Stimulated activated CD4-positive, alpha-beta T cell treated with anti-CD3 and anti-CD28 coated beads, Interleukin-2, amount 100 ng/mL, for 4 hours (primary cell): ENCODE data around the gene FKBP14.

Source experiments
- DNase-seq: peaks from one replicate; pipeline ENCODE4 v3.0.0-alpha.2; 2020; ENCODE audit warnings: low read depth

The FKBP14 gene, protein sequence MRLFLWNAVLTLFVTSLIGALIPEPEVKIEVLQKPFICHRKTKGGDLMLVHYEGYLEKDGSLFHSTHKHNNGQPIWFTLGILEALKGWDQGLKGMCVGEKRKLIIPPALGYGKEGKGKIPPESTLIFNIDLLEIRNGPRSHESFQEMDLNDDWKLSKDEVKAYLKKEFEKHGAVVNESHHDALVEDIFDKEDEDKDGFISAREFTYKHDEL

DNA sequence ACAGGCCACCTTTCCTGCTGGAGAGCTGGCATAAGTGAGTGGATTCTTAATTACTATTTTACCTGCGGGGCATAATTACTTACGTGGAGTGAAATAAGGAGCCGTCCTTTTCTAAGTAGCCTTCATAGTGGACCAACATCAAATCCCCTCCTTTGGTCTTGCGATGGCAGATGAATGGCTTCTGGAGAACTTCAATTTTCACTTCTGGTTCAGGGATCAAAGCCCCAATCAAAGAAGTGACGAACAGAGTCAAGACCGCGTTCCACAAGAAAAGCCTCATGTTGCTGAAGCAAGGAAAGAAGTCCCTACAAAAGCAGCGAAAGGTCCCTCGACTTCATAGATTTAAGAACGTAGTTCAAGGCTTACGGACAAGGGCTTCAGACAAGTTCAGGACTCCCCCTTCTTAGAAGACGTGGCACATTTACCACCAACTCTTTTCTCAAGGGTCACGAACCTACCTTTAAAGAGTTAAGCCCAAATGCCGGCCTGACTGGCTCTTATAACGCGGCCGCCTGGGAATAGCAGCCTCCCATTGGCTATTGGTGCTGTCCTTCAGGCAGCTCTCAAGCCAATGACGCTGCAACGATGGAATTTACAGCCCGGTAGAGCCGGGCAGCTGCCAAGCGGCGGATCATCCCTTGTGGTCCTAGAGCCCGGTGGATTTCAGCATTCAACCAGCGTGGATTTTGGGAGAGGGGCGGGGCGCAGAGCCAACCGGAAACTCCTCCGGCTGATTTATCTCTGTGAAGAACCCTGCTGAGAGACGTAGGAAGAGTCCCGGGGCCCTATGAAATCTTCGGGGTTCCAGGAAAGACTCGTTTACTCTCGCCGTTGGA is at the start of gene FKBP14:
Gene FKBP14, minus strand, starts transcription at position 474 of the 836 bp plus-strand sequence. Its CDS starts 194 bp downstream, at position 280.
- DNase-seq = peak; percentile 88

DNA sequence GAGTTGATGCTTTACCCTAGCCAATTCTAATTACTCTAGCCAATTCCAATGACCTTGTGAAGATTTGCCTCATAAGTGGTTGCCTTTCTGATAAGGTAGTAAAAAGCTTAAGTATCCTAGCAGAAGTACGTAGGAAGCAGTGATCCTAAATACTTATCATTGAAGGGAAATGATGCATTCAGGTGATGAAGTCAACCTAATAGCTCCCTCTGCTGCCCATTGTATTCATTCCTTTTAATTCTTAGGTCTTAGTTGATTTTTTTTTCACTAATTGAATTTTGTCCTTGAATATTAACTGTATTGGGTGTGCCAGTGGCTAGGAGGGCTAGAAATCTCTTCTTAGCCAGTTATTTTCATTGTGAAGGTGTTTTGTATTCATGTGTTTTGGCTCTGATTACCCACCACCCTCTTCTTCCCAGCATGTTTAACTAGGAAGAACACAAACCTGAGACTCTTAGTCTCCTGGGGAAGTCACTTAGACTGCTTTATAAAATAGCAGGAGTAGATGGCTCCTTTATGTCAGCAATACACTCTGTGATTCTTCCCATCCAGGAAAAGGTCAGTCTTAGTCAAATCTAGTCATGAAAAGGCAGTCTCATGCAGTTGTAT is 48.0 kb upstream of the FKBP14 start:
- DNase-seq = no peak

- no peak for DNase-seq
These were observed 46.2 kb upstream of the FKBP14 start for GRCh38 chr7:30072735-30073134.

- DNase-seq = no peak
These were observed 43.5 kb upstream of the FKBP14 start for GRCh38 chr7:30070052-30070451.

DNA sequence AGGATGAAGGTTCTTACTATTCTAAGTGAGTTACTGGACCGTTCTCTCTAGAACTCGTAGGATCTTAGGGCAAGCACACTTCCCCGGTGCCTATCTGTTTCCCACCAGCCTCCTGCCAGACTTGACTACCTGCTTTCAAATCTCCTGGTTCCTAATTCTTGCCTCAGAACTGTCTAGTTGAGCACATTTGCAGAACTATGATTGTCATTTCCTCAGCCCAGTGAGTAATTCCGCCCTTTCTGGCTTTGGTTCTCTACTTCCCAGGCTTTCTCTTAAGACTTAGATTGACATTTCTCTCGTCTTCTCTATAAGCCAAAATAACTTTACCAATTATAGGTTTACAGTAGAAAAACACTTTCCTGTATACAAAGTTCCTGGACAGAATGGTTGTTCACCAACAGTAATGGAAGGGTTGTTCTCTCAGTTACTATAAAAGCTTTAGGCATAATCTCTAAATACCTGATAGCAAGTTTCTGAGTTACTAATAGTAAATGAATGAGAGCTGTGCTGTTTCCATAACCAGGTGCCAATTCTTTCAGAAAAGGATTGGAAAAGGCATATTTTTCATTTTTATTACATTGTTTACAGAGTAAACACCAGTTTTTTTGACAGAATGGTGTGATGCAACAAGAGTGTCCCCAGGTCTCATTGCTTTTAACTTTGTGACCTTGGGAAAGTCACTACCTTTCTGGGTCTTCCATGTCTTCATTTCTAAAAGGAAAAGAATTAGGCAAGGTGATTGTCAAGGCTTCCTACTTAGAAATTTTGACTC is 42.8 kb upstream of the FKBP14 start:
- DNase-seq = no peak

DNA sequence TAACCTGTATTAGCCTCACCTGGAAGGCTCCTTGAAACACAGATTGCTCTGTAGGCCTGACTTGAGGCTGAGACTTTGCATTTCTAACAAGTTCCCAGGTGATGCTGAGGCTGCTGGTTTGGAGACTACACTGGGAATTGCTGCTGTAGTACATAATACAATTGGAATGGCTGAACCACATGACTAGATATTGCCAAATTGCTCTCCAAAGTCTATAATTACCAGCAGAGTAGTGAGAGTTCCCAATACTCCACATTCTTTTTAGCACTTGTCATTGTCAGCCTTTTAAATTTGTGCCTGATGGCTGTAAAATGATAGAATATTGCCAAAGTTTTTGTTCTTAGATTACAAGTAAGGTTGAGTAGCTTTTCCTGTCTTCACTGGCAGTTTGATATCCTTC is 41.6 kb upstream of the FKBP14 start:
- no peak for DNase-seq

- DNase-seq = no peak
These were observed 40.2 kb upstream of the FKBP14 start for GRCh38 chr7:30066687-30067086.

DNA sequence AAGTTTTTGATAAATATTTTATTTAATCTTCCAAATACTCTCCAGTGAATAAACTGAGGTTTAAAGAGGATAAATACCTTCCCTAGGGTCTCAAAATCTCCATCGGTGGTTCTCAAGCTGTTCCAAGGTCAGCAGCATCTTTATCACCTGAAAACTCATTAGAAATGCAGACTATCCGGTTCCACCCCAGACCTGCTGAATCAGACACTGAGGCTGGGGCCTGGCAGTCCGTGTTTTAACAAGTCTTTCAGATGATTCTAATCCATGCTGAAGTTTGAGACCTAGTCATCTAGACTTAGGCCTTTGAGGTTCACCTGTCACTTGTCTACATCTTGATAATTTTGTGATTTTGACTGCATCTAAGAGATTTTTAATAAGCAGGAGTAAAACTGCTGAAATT is 39.2 kb upstream of the FKBP14 start:
- DNase-seq = no peak

DNA sequence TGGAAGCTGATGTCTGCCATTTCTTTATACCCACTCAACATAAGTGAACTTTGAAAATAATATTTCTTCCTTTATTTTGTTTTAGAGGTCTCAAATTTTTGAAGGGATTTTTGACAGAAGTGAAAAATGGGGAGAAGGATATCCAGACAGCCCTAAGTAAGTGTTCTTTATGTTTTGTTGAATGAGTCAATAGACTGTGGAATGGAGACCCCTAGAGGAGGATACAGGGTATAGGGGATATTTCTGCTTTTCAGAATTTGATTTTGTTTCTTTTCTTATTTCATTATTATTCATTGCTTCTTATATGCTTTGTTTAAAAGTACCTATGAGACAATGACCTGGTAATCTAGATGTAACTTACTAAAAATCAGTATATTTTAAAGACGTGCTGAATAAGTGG is 36.1 kb upstream of the FKBP14 start:
- DNase-seq = no peak

- DNase-seq = peak; percentile 21
These were observed 35.3 kb upstream of the FKBP14 start for GRCh38 chr7:30061786-30062185.

GRCh38 chr7:30057741-30058140 is 31.2 kb upstream of the FKBP14 start:
- DNase-seq = no peak

- no peak for DNase-seq
These were observed 26.6 kb upstream of the FKBP14 start for GRCh38 chr7:30053068-30053467.

DNA sequence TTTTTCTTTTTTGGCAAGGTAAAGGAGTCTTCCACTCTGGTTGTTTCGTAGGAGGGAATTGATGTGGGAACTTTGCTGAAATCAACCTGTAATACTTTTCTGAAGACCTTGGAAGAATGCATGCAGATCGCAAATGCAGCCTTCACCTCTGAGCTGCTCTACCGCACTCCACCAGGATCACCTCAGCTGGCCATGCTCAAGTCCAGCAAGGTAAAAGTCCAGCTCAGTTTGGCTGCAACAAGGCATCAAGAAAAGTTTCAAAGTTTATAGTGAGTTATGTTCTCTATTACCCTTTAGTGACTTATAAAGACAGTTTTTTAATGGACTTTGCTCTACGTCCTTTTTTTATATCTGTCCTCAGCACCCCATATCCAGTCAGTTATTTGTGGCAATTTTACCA is 22.7 kb upstream of the FKBP14 start:
- no peak for DNase-seq

DNA sequence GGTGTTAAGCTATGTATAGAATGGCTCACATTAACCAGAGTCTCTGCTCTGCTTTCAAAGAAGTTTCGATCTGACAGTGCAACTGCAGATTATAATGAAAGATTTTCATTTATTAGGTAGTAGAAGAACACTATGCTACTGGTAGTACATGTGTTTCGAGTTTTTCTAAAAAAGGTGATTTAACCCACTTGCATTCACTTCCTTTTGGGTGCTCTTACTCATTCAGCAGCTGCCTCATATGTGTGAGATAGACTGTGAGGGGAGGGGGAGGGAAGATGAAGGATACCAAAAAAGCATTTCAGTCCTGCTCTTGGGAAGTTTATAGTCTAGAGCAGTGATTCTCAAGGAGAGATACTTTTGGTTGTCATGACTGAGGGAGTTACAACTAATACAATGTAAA is 22.1 kb upstream of the FKBP14 start:
- no peak for DNase-seq

- DNase-seq = no peak
These were observed 20.6 kb upstream of the FKBP14 start for GRCh38 chr7:30047124-30047523.

DNA sequence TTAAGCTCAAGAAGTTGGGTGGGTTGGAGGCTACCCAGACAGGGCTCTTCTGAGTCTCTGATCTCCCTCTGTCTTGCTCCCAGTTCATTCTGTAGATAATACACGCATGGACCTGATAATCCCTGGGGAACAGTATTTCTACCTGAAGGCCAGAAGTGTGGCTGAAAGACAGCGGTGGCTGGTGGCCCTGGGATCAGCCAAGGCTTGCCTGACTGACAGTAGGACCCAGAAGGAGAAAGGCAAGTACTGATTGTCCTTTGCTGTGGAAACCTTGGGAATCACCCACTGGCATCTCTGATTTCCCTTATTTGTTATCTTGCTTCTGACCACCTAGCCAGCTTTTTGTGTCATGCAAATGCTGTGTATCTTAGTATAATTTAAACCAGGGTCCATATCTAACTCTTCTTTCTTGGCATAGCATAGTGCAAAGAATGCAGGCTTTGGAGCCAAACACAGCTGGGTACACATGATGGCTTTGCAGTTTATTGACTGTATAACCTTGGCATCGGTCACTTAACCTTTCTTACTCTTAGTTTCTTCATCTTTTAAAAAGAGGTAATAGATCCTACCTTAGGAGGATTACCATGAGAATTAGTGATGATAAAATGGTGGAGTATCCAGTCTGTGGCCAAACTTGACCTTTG is 19.7 kb upstream of the FKBP14 start:
- no peak for DNase-seq

- no peak for DNase-seq
These were observed 15.2 kb upstream of the FKBP14 start for GRCh38 chr7:30041526-30042269.

- DNase-seq = no peak
These were observed 14.4 kb upstream of the FKBP14 start for GRCh38 chr7:30040938-30041337.

DNA sequence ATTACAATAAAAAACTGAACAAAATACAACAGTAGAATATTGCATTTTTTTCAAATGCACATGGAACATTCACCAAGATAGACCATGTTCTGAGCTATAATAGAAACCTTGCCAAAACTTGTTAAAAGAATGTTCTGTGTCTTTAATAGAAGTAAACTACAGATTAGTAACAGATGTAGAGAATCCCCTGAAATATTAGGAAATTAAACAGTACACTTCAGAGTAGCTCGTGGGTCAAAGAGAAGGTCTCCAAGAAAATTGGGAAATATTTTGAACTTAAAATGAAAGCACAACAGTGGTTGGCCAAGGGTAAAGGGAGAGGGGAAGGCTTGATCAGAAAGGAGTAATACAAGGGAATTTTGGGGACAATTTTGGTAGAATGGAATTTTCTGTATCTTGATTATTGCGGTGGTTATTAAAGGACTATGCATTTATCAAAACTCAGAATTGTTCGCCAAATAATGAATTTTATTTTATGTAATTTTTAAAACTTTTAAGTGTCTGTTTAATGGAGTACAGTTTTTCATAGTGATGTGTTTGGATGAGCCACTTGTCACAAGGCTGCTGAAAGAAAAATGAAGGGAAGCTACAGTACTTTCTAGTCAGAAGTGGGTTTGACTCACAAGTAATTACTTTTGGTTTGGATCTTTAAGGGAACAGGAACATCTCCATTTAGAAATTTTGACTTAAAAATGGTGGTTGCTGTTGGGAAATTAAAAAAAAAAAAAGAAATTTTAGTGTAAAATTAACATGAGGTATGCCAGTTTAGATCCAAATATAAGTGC is 11.9 kb upstream of the FKBP14 start:
- no peak for DNase-seq

DNA sequence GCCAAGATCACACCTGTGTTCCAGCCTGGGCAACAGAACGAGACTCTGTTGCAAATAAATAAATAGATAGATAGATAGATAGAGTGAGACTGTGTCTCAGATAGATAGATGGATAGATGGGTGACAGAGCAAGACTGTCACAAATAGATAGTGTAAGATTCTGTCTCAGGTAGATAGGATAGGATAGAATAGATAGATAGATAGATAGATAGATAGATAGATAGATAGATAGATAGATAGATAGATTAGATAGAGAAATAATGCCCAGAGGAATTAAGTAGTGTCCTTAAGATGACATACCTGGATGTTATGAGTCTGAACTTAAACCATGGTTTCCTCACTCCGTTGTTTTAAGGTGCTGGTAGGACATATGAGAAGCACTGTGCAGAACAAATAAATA is 9.7 kb upstream of the FKBP14 start:
- DNase-seq = no peak
